Endothelial cell of umbilical vein (primary cell): ENCODE measurements around the gene MGST3. TPM values are rescaled to one million over a fixed set of nuclear protein-coding genes. Genes with fewer than 3 reads are reported as not detected.

Experiments
- BruUV-seq: library from RNA; stranded (reverse); fragments of 400-500 nt; replicated peaks from 2 replicates; lab custom pipeline; 2021; lab: Mats Ljungman, UMichigan
- CTCF ChIA-PET: fragments of 300-600, 350-600 bp; sonication (Branson Sonifier 250); formaldehyde crosslinking; loops from one replicate; lab custom pipeline; 2021; ENCODE audit warnings: antibody characterized with exemption, inconsistent platforms; lab: Charles Lee
- POLR2A ChIA-PET: fragments of 300-600, 350-600 bp; sonication (Branson Sonifier 250); formaldehyde crosslinking; loops from one replicate; lab custom pipeline; 2021; ENCODE audit warnings: antibody characterized with exemption, inconsistent platforms; lab: Charles Lee
- DNase-seq: peaks from one replicate; pipeline ENCODE4 v3.0.0-alpha.2; 2011; ENCODE audit warnings: low read depth, low spot score
- FAIRE-seq: peaks from 2 replicates; lab custom pipeline; 2011; peaks lifted over from hg19 to GRCh38; lab: Jason Lieb, UNC
- H2AFZ ChIP-seq: 2 replicates; pipeline ENCODE4 v1.6.0; 2012; ENCODE audit warnings: low read depth, low read length, control low read depth, inconsistent platforms
- H3K27ac ChIP-seq: 2 replicates; pipeline ENCODE4 v1.5.1; 2011; ENCODE audit warnings: low read depth, mild to moderate bottlenecking, control low read depth, low read length, moderate library complexity; ENCODE audit not compliant: insufficient read depth
- H3K27me3 ChIP-seq, 2 experiments: 2 replicates each; pipeline versions ENCODE4 v1.6.0 to v1.6.1; 2011; ENCODE audit warnings: low read length in 2 of 2, mixed read lengths in 1 of 2; ENCODE audit not compliant: control insufficient read depth in 2 of 2, insufficient read depth in 2 of 2
- H3K36me3 ChIP-seq, 2 experiments: 2 replicates in 1 of 2; 3 replicates in 1 of 2; pipeline ENCODE4 v1.5.1; 2011; ENCODE audit warnings: low read length in 2 of 2, mild to moderate bottlenecking in 1 of 2, moderate library complexity in 1 of 2; ENCODE audit not compliant: control insufficient read depth in 2 of 2, insufficient read depth in 2 of 2; ENCODE audit errors: extremely low read depth in 1 of 2
- H3K4me1 ChIP-seq: 3 replicates; pipeline ENCODE4 v1.5.1; 2011; ENCODE audit warnings: mild to moderate bottlenecking, low read length; ENCODE audit not compliant: control insufficient read depth, insufficient read depth; ENCODE audit errors: extremely low read depth
- H3K4me2 ChIP-seq: 2 replicates; pipeline ENCODE4 v1.6.1; 2011; ENCODE audit warnings: low read length, control low read depth, mixed read lengths; ENCODE audit not compliant: insufficient read depth
- H3K4me3 ChIP-seq, 3 experiments: fragments of 200-600 bp in 1 of 3; sonication (generic), shearing (Covaris generic) in 1 of 3; replicated peaks in 1 of 3; 2 replicates each; pipeline ENCODE4 v1.5.1; 2011 to 2016; ENCODE audit warnings: control low read depth in 3 of 3, low read length in 3 of 3, mild to moderate bottlenecking in 2 of 3, inconsistent platforms in 1 of 3, low read depth in 1 of 3, moderate library complexity in 1 of 3; ENCODE audit not compliant: insufficient read depth in 1 of 3
- H3K79me2 ChIP-seq: 2 replicates; pipeline ENCODE4 v1.6.0; 2012; ENCODE audit warnings: low read length, inconsistent platforms; ENCODE audit not compliant: control insufficient read depth, insufficient read depth
- H3K9ac ChIP-seq: replicated peaks from 2 replicates; pipeline ENCODE3; 2011; ENCODE audit warnings: low read length, control low read depth; ENCODE audit not compliant: insufficient read depth; ENCODE audit errors: extremely low read depth
- H3K9me1 ChIP-seq: replicated peaks from 3 replicates; pipeline ENCODE4 v1.6.0; 2011; ENCODE audit warnings: mild to moderate bottlenecking, low read length; ENCODE audit not compliant: control insufficient read depth, insufficient read depth; ENCODE audit errors: extremely low read depth
- H3K9me3 ChIP-seq: replicated peaks from 2 replicates; pipeline ENCODE4 v1.5.1; 2012; ENCODE audit warnings: low read length, inconsistent platforms; ENCODE audit not compliant: control insufficient read depth, insufficient read depth
- H4K20me1 ChIP-seq: replicated peaks from 2 replicates; pipeline ENCODE3; 2011; ENCODE audit warnings: mild to moderate bottlenecking, low read length; ENCODE audit not compliant: control insufficient read depth, insufficient read depth; ENCODE audit errors: extremely low read depth
- CTCF ChIP-seq, 2 donors: IDR thresholded peaks; 1 replicate in 1 of 2; 2 replicates in 1 of 2; pipeline ENCODE4 v1.5.1; 2011; ENCODE audit warnings: low read length in 2 of 2, mild to moderate bottlenecking in 2 of 2, moderate library complexity in 2 of 2, control low read depth in 1 of 2, inconsistent platforms in 1 of 2, low read depth in 1 of 2; ENCODE audit not compliant: insufficient read depth in 1 of 2; ENCODE audit errors: extremely low read depth in 1 of 2
- EZH2 ChIP-seq: IDR thresholded peaks from 2 replicates; pipeline ENCODE4 v1.6.1; 2012; ENCODE audit warnings: borderline replicate concordance, low read depth, mild to moderate bottlenecking, moderate library complexity, low read length, inconsistent platforms; ENCODE audit not compliant: severe bottlenecking
- FOS ChIP-seq: IDR thresholded peaks from 2 replicates; pipeline ENCODE4 v1.6.1; 2011; ENCODE audit warnings: mild to moderate bottlenecking, low read length, moderate library complexity, borderline replicate concordance; ENCODE audit not compliant: insufficient read depth
- GATA2 ChIP-seq: IDR thresholded peaks from 2 replicates; pipeline ENCODE4 v1.7.0; 2011; ENCODE audit warnings: low read depth, mild to moderate bottlenecking, moderate library complexity, mixed read lengths, low read length; ENCODE audit not compliant: insufficient read length, insufficient read depth
- JUN ChIP-seq: IDR thresholded peaks from 2 replicates; pipeline ENCODE4 v1.6.1; 2011; ENCODE audit warnings: borderline replicate concordance, low read depth; ENCODE audit not compliant: insufficient read length, insufficient read depth
- MAX ChIP-seq: IDR thresholded peaks from 2 replicates; pipeline ENCODE4 v1.6.1; 2011; ENCODE audit not compliant: insufficient read depth, insufficient read length
- MYC ChIP-seq: IDR thresholded peaks from one replicate; pipeline ENCODE4 v1.6.1; 2011; ENCODE audit warnings: mild to moderate bottlenecking, low read depth, low read length
- POLR2A ChIP-seq: IDR thresholded peaks from 2 replicates; pipeline ENCODE4 v1.6.1; 2012; ENCODE audit warnings: low read depth, mild to moderate bottlenecking, control low read depth, low read length
- POLR2AphosphoS5 ChIP-seq: IDR thresholded peaks from 2 replicates; pipeline ENCODE4 v1.6.1; 2012; ENCODE audit warnings: low read depth, mild to moderate bottlenecking, control low read depth, low read length, moderate library complexity; ENCODE audit not compliant: insufficient read depth
- dilution Hi-C: fragments of 300-500 bp; cut with MboI; formaldehyde crosslinking; loops from one replicate; pipeline ENCODE4 v1.15.0; 2019; ENCODE audit warnings: low sequenced_read_pairs; ENCODE audit not compliant: extremely low pct_ligation_motif_present
- intact Hi-C: fragments of 100-400 bp; cut with micrococcal nuclease; formaldehyde crosslinking; loops from one replicate; pipeline ENCODE4 v1.10.0; 2022
- polyA plus RNA-seq, 4 experiments: library from polyadenylated mRNA; depleted of rRNA in 3 of 4; stranded (reverse) in 3 of 4; unstranded in 1 of 4; fragments of >200 nt; gene quantifications; 2 replicates each; pipeline versions ENCODE4 v1.2.1 to v1.2.3, GENCODE V29; 2011 to 2012; ENCODE audit warnings: missing spikeins in 1 of 4
- total RNA-seq: library from RNA; stranded (reverse); gene quantifications from 2 replicates; pipeline ENCODE4 v1.2.3, GENCODE V29; 2021

The MGST3 gene
- total and polyA plus RNA-seq, 2 donors (not counting 3 experiments of a cell fraction or from before 2014, with no cell fraction given): 164 to 288 TPM

- no peak overlapping the region for H3K4me2 ChIP-seq
- no peaks in the 10 kb centered on the region for H3K27me3 ChIP-seq
- TF ChIP-seq CTCF (IDR thresholded peaks at IDR 0.05; ENCODE audit: extremely low read depth in 1 of 2, insufficient read depth in 1 of 2, low read depth in 1 of 2, low read length in 2 of 2) (no peak), EZH2 (no peak), JUN (no peak), POLR2A (no peak), POLR2AphosphoS5 (no peak), FOS (no peak), MYC (no peak), GATA2 (no peak), MAX (no peak)
- H3K4me3 ChIP-seq: no peak overlapping the region
- ChIA-PET CTCF (interaction anchor here (1.0 to 1.2 kb wide), 3 partner anchors 9 to 230 kb away, joined by 3 to 4 read pairs (median 4); no protein-coding TSS in a partner anchor), POLR2A (no interaction called here)
- no peaks in the 10 kb centered on the region for H3K36me3 ChIP-seq
- H3K4me1 ChIP-seq: peaks cover 21% of the 10 kb centered on the region
- FAIRE-seq (no peak), DNase-seq (no peak)
- no peaks in the 10 kb centered on the region for H3K9me3 ChIP-seq
- no peak overlapping the region for H3K27ac ChIP-seq
- H3K9ac ChIP-seq: no peak overlapping the region
- H2AFZ ChIP-seq: no peak overlapping the region
- H3K9me1 ChIP-seq: no peaks in the 10 kb centered on the region
- H3K79me2 ChIP-seq: peaks cover 39% of the 10 kb centered on the region
- intact Hi-C loops: loop anchor here (5.0 kb wide), 1 partner anchor 217 kb away; no protein-coding TSS in a partner anchor
- H4K20me1 ChIP-seq: no peaks in the 10 kb centered on the region
- no TSS peak for BruUV-seq
- dilution Hi-C loops: no loop called here
These were observed 64.0 kb downstream of the MGST3 start for GRCh38 chr1:165695031-165695430.
